ENCODE data around the gene G6PC1.
"Not testable (repeated sequence)": the region's sequence is repeated elsewhere in the genome, so short reads cannot be mapped to it uniquely, and the experiment has no call there.

Gene G6PC1

DNA sequence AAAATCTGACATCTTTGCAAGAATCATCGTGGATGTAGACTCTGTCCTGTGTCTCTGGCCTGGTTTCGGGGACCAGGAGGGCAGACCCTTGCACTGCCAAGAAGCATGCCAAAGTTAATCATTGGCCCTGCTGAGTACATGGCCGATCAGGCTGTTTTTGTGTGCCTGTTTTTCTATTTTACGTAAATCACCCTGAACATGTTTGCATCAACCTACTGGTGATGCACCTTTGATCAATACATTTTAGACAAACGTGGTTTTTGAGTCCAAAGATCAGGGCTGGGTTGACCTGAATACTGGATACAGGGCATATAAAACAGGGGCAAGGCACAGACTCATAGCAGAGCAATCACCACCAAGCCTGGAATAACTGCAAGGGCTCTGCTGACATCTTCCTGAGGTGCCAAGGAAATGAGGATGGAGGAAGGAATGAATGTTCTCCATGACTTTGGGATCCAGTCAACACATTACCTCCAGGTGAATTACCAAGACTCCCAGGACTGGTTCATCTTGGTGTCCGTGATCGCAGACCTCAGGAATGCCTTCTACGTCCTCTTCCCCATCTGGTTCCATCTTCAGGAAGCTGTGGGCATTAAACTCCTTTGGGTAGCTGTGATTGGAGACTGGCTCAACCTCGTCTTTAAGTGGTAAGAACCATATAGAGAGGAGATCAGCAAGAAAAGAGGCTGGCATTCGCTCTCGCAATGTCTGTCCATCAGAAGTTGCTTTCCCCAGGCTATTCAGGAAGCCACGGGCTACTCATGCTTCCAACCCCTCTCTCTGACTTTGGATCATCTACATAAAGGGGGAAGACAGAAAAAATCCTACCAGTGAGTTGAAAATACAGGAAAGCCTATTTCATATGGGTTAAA, at the start of gene G6PC1:
TSS of gene G6PC1 (plus strand) at position 340 of the 872 bp plus-strand sequence. CDS start at position 418, 78 bp downstream.
- DNase-seq: no peak

DNA sequence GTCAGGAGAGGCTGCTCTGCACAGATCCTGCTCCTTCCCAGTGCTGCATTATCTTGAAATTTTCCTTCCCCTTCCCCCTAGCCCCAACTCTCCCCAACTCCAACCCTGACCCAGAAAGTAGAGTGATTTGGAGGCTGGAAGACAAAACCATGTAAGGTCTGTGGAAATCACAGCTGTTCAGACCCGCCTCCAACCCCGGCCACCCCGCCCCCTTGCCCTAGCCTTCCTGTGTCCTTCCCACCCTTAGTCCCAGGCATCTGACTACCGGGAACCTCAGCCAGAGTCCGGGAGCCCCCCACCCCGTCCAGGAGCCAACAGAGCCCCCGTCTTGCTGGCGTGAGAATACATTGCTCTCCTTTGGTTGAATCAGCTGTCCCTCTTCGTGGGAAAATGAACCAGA, 49.6 kb upstream of the G6PC1 start, which contains the start of gene AOC3:
TSS of gene AOC3 (plus strand) at position 246 of the 400 bp plus-strand sequence. CDS start at position 391, 145 bp downstream.
- no peak for DNase-seq

DNA sequence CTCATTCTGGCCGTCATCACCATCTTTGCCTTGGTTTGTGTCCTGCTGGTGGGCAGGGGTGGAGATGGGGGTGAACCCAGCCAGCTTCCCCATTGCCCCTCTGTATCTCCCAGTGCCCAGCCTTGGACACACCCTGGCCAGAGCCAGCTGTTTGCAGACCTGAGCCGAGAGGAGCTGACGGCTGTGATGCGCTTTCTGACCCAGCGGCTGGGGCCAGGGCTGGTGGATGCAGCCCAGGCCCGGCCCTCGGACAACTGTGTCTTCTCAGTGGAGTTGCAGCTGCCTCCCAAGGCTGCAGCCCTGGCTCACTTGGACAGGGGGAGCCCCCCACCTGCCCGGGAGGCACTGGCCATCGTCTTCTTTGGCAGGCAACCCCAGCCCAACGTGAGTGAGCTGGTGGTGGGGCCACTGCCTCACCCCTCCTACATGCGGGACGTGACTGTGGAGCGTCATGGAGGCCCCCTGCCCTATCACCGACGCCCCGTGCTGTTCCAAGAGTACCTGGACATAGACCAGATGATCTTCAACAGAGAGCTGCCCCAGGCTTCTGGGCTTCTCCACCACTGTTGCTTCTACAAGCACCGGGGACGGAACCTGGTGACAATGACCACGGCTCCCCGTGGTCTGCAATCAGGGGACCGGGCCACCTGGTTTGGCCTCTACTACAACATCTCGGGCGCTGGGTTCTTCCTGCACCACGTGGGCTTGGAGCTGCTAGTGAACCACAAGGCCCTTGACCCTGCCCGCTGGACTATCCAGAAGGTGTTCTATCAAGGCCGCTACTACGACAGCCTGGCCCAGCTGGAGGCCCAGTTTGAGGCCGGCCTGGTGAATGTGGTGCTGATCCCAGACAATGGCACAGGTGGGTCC, 49.0 kb upstream of the G6PC1 start:
- not testable (repeated sequence) for DNase-seq

DNA sequence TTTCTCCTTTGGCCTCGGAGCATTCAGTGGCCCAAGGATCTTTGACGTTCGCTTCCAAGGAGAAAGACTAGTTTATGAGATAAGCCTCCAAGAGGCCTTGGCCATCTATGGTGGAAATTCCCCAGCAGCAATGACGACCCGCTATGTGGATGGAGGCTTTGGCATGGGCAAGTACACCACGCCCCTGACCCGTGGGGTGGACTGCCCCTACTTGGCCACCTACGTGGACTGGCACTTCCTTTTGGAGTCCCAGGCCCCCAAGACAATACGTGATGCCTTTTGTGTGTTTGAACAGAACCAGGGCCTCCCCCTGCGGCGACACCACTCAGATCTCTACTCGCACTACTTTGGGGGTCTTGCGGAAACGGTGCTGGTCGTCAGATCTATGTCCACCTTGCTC, 48.2 kb upstream of the G6PC1 start:
- DNase-seq: no peak

DNA sequence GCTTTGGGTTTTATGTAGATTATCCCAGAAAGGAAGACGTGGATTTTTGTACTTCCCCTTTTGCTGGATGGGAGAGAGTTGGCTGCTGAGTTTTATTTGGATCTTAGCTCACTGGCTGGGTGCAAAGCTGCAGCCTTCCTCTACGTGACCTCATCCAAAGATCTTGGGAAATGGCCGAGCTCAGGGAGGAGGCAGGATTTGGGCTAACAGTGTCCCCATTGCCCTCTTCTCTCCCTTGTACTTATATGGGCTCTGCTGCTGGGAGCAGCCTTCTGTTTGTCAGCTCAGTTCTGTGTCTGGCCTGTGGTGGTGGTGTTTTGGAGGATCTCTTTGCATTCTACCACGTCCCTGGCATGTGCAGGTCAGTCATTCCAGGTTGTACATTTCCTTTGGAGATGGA, 47.6 kb upstream of the G6PC1 start:
- no peak for DNase-seq

DNA sequence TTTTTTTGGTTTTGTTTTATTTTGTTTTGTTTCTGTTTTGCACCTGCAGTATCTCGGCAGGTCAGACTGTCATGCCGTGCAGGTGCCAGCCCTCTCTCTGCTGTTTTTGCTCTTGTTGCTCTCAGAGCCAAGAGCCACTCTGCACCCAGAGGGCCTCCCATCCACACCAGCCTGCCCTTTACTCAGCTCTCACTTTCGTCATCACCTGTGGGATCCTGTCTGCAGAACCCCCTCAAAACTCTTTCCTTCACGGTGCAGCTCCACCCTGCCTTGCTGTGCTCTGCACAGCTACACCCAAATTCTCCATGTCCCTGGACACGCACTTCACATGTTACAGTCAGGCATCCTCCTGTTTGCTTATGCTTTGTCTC, 47.0 kb upstream of the G6PC1 start:
- DNase-seq: no peak

DNA sequence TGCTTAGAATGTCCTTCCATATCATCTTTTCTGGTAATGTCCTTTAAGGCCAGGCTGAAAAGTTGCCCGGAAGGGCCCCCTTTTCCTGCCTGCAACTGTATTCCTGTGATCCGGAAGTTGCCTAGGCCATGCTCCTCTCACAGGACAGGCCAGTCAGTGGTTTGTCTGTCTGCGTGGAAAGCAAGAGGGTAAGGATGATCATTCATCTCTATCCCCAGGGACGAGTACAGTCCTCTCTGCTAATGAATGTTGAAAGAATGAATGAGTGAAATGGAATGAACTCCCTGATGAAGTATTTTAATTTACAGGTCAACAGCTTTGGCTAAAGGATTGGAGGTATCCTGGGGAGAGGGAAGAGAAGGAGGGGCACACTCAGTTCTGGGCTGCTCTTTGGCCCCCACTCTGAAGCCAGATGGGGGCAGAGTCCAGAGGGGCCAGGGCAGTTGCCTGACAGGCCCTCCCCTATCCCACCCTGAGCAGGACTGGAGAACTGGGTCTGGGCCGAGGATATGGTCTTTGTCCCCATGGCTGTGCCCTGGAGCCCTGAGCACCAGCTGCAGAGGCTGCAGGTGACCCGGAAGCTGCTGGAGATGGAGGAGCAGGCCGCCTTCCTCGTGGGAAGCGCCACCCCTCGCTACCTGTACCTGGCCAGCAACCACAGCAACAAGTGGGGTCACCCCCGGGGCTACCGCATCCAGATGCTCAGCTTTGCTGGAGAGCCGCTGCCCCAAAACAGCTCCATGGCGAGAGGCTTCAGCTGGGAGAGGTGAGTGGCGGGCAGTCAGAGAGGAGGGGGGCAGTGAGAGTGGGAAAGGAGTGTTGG, 46.4 kb upstream of the G6PC1 start:
- no peak for DNase-seq

DNA sequence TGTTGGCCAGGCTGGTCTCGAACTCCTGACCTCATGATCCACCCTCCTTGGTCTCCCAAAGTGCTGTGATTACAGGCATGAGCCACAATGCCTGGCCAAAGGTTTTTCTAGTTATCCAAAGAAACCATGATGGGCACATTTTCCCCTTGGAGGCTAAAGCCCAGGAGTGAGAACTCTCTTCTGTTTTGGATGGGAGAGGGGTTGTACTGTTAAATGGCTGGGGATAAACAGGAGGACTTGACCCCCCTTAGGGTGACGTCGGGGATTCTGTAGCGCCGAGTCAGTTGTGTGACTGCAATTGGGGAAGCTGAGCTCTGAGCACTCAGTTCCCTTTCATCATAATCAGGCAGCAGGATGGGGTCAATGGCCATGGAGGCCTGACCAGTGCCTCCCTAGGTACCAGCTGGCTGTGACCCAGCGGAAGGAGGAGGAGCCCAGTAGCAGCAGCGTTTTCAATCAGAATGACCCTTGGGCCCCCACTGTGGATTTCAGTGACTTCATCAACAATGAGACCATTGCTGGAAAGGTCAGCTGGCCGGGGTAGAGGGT, 45.5 kb upstream of the G6PC1 start:
- no peak for DNase-seq

DNA sequence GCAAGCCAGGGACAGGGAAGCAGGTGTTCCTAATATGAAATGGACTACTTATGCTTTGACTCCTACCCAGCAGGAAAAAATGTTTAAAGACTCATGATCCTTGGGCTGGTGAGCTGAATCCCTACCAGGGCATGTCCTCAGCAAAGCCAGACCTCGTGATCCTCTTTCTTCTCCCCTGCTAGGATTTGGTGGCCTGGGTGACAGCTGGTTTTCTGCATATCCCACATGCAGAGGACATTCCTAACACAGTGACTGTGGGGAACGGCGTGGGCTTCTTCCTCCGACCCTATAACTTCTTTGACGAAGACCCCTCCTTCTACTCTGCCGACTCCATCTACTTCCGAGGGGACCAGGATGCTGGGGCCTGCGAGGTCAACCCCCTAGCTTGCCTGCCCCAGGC, 44.5 kb upstream of the G6PC1 start:
- not testable (repeated sequence) for DNase-seq

DNA sequence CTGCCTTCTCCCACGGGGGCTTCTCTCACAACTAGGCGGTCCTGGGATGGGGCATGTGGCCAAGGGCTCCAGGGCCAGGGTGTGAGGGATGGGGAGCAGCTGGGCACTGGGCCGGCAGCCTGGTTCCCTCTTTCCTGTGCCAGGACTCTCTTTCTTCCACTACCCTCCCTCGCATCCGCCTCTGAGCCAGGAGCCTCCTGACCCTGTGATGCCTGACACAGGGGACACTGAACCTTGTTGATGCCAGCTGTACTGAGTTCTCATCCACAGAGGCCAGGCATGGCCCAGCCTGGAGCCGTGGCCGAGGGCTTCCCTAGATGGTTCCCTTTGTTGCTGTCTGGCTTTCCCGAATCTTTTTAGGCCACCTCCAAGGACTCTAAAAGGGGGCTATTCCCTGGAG, 44.1 kb upstream of the G6PC1 start:
- DNase-seq: not testable (repeated sequence)

DNA sequence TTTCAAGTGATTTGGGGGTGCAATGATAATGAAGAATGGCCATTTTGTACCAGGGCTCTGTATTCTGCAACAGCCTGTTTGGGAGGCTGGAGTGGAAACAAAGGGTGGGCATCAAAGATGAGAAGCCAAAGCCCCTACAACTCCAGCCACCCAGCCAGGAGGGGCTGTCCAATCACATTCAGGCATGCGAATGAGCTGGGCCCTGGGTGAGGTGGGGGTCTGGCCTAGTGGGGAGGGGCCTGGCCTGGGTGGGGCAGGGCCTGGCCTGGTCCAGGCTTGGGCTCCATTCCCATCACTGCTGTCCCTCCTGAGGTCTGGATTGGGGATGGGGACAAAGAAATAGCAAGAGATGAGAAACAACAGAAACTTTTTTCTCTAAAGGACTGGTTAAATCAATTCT, 43.2 kb upstream of the G6PC1 start:
- DNase-seq: no peak

DNA sequence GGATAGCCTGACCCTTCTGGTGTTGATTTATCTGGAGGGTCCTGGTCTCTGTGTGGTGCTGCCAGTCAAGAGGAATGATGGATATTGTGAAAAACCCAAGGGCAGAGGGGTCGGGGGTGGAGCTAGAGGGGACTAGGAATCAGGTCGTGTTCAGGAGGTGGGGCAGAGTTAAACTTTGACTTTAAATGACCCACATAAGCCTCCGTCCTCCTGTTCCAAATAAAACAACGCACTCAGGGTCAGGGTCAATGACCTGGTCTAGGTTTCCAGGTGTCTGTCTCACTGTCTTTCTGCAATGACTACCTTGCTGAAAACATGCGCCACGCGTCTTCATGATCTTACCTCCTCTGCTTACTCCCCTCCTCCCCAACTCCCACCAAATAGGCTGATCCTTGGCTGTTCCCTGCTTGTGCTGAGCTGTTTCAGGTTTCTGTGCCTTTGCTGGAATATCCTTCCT, 34.9 kb upstream of the G6PC1 start:
- no peak for DNase-seq

DNA sequence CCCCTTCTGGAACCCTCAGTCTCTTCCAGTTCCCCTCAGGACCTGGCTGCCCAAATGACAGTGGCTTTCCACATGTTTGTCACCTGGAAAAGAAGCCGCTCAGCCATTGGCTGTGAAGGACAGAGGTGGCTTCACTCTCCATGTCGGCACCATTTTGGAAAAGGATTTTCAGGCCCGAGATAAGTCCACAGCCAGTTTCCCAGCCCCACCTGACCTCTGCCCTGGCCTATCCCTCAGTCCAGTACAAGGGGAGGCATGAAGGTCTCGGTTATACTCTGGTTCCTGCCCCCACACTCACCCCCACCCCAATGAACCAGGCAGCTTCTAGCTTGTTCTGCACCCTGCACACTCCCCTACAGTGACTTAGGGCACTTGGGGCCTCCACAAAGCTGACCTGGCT, 34.4 kb upstream of the G6PC1 start:
- DNase-seq: no peak

DNA sequence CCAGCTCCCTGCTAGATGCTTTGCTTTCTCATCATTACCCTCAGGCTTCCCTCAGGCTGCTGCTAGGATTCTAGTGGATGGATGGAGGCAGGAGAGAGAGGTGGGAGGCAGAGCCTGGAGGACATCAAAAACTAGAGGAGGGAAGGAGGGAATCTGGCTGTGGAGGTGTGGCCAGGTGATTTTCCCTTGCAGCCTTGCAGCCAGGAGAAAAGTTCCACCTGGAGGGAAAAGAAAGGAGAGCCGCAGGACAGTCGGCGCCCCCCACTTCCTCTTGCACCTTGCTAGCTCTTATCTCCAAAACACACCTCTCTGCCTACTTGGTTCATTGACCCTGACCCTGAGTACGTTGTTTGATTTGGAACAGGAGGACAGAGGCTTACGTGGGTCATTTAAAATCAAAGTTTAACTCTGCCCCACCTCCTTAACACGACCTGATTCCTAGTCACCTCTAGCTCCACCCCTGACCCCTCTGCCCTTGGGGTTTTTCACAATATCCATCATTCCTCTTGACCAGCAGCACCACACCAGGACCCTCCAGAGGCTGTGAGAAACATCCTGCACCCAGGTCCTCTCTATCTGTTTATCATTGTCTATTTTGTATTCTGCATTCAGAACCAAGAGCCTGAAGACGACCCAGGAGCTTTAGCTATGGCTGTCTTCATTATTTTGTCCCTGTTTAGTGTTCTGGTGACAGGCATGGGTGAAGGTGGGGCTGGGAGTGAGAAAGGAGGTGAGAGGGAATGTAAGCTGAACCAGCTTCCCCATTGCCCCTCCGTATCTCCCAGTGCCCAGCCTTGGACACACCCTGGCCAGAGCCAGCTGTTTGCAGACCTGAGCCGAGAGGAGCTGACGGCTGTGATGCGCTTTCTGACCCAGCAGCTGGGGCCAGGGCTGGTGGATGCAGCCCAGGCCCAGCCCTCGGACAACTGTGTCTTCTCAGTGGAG, 33.7 kb upstream of the G6PC1 start:
- DNase-seq: no peak

DNA sequence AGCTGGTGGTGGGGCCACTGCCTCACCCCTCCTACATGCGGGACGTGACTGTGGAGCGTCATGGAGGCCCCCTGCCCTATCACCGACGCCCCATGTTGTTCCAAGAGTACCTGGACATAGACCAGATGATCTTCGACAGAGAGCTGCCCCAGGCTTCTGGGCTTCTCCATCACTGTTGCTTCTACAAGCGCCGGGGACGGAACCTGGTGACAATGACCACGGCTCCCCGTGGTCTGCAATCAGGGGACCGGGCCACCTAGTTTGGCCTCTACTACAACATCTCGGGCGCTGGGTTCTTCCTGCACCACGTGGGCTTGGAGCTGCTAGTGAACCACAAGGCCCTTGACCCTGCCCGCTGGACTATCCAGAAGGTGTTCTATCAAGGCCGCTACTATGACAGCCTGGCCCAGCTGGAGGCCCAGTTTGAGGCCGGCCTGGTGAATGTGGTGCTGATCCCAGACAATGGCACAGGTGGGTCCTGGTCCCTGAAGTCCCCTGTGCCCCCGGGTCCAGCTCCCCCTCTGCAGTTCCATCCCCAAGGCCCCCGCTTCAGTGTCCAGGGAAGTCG, 32.8 kb upstream of the G6PC1 start:
- DNase-seq: not testable (repeated sequence)

DNA sequence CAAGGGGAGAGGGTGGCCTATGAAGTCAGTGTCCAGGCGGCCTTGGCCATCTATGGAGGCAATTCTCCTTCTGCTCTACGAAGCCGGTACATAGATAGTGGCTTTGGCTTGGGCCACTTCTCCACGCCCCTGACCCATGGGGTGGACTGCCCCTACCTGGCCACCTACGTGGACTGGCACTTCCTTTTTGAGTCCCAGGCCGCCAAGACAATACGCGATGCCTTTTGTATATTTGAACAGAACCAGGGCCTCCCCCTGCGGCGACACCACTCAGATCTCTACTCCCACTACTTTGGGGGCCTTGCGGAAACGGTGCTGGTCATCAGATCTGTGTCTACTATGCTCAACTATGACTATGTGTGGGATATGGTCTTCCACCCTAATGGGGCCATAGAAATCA, 32.3 kb upstream of the G6PC1 start:
- DNase-seq: no peak

DNA sequence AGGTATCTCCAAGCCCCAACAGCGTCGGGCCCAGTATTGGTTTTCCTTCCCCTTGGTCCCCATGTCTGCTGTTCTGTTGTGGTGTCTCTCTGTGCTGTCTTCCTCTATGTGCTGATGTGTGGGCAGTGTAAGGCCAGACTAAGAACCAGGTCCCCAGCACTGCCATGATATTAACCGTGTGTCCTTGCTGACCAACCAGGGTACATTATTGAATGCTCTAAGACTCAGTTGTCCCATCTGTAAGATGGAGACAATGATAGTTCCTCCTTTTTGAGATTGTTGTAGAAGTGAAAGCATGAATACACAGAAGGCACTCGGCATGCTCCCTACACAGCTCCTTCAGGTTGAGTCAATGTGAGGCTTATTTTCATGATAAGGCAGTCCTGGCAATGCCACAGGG, 29.0 kb upstream of the G6PC1 start:
- no peak for DNase-seq

DNA sequence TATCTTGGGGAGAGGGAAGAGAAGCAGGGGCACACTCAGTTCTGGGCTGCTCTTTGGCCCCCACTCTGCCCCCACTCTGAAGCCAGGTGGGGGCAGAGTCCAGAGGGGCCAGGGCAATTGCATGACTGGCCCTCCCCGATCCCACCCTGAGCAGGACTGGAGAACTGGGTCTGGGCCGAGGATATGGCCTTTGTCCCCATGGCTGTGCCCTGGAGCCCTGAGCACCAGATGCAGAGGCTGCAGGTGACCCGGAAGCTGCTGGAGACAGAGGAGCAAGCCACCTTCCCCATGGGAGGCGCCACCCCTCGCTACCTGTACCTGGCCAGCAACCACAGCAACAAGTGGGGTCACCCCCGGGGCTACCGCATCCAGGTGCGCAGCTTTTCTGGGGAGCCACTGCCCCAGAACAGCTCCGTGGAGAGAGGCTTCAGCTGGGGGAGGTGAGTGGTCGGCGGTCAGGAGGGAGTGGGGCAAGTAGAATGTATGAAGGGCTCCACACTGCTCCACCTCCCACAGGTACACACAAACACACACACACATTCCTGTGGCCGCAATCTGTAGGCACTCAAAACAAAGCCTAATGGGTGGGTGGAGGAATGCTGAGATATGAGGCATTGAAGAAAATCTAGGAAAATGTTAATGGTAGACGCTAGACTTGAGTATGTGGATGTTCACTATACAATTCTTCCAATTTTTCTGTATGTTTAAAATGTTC, 28.2 kb upstream of the G6PC1 start:
- DNase-seq: no peak

DNA sequence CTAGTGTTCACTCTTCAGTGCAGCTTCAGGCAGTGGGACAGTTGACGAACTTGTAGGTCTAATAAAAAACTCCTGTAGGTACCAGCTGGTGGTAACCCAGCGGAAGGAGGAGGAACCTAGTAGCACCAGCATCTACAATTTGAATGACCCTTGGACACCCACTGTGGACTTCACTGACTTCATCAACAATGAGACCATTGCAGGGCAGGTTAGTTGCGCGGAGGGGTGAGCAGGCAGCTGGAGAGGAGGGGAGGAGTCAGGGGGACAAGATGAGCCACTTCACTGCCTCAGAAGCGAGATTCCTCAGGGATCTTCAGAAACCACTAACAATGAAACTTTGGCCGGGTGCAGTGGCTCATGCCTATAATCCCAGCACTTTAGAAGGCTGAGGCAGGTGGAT, 27.3 kb upstream of the G6PC1 start:
- no peak for DNase-seq

All from activated CD8-positive, alpha-beta memory T cell treated with anti-CD3 and anti-CD28 coated beads for 24 hours (primary cell).